GM12892 (cell line): ENCODE data around the gene SRRM5.

Source experiments
- POLR2A ChIP-seq: IDR thresholded peaks from 2 replicates; pipeline ENCODE4 v1.6.1; 2011; ENCODE audit warnings: low read depth, low read length, control low read depth
- POLR2AphosphoS5 ChIP-seq: IDR thresholded peaks from 2 replicates; pipeline ENCODE4 v1.6.1; 2011; ENCODE audit warnings: low read depth, low read length, control low read depth
- TAF1 ChIP-seq: IDR thresholded peaks from 2 replicates; pipeline ENCODE4 v1.6.1; 2011; ENCODE audit warnings: low read depth, mild to moderate bottlenecking, control low read depth, low read length, borderline replicate concordance

- TF ChIP-seq POLR2A = no peak
- no peak for TF ChIP-seq POLR2AphosphoS5
- TF ChIP-seq TAF1 = no peak
Observed at GRCh38 chr19:43598445-43599240, 13.2 kb upstream of the SRRM5 start.
